MM.1S (cell line): Measurements from ENCODE around the gene FAR2.

Source experiments
- DNase-seq: peaks from one replicate; pipeline ENCODE4 v3.0.0-alpha.2; 2015
- H2AFZ ChIP-seq: fragments of 300-600 bp; sonication (generic); 2 replicates; pipeline ENCODE4 v1.6.0; 2016; ENCODE audit warnings: antibody characterized with exemption, low read length
- H3F3A ChIP-seq: fragments of 300-600 bp; sonication (generic); 2 replicates; pipeline ENCODE4 v1.6.1; 2016; ENCODE audit warnings: mild to moderate bottlenecking, antibody characterized with exemption, low read length, moderate library complexity, mixed read lengths; ENCODE audit not compliant: insufficient read depth
- H3K27ac ChIP-seq: fragments of 300-600 bp; sonication (generic); 2 replicates; pipeline ENCODE4 v1.5.1; 2016; ENCODE audit warnings: mild to moderate bottlenecking, low read length
- H3K27me3 ChIP-seq: fragments of 300-600 bp; sonication (generic); replicated peaks from 2 replicates; pipeline ENCODE4 v1.6.0; 2016; ENCODE audit warnings: low read length; ENCODE audit not compliant: insufficient read depth
- H3K36me3 ChIP-seq: fragments of 300-600 bp; sonication (generic); replicated peaks from 2 replicates; pipeline ENCODE4 v1.6.1; 2016; ENCODE audit warnings: mild to moderate bottlenecking, low read length, mixed read lengths; ENCODE audit not compliant: insufficient read depth
- H3K4me1 ChIP-seq: fragments of 300-600 bp; sonication (generic); 2 replicates; pipeline ENCODE4 v1.6.1; 2016; ENCODE audit warnings: low read length, mixed read lengths
- H3K4me2 ChIP-seq: fragments of 300-600 bp; sonication (generic); 2 replicates; pipeline ENCODE4 v1.6.0; 2016; ENCODE audit warnings: low read depth, low read length
- H3K4me3 ChIP-seq: fragments of 300-600 bp; sonication (generic); 2 replicates; pipeline ENCODE4 v1.5.1; 2016; ENCODE audit warnings: low read length, mixed read lengths
- H3K79me2 ChIP-seq: fragments of 300-600 bp; sonication (generic); 2 replicates; pipeline ENCODE4 v1.6.1; 2016; ENCODE audit warnings: mixed run types, low read length, mixed read lengths
- H3K9ac ChIP-seq: fragments of 300-600 bp; sonication (generic); 2 replicates; pipeline ENCODE4 v1.6.1; 2016; ENCODE audit warnings: low read length, mixed read lengths
- H3K9me2 ChIP-seq: fragments of 300-600 bp; sonication (generic); replicated peaks from 2 replicates; pipeline ENCODE4 v1.6.1; 2016; ENCODE audit warnings: mild to moderate bottlenecking, low read length, mixed read lengths; ENCODE audit not compliant: insufficient read depth
- H3K9me3 ChIP-seq: fragments of 300-600 bp; sonication (generic); replicated peaks from 2 replicates; pipeline ENCODE4 v1.6.1; 2016; ENCODE audit warnings: mild to moderate bottlenecking, low read length, mixed read lengths; ENCODE audit not compliant: insufficient read depth
- H4K20me1 ChIP-seq: fragments of 300-600 bp; sonication (generic); 2 replicates; pipeline ENCODE4 v1.6.1; 2016; ENCODE audit warnings: mild to moderate bottlenecking, low read length, moderate library complexity, mixed read lengths; ENCODE audit not compliant: insufficient read depth
- EZH2 ChIP-seq: fragments of 300-600 bp; sonication (generic); optimal IDR thresholded peaks from 2 replicates; pipeline ENCODE3; 2017; ENCODE audit warnings: low read depth, mild to moderate bottlenecking, antibody characterized with exemption, low read length, mixed read lengths
- EZH2phosphoT487 ChIP-seq: fragments of 300-600 bp; sonication (generic); IDR thresholded peaks from 2 replicates; pipeline ENCODE4 v1.6.1; 2018; ENCODE audit warnings: antibody characterized with exemption, low read length
- TF ChIP-seq, protein P1 (sequence below): fragments of 300-600 bp; sonication (generic); IDR thresholded peaks from 2 replicates; pipeline ENCODE4 v1.5.1; 2016; ENCODE audit warnings: antibody characterized with exemption, low read length, mixed read lengths

FAR2 gene

GRCh38 chr12:29291226-29291625 is 142.1 kb downstream of the FAR2 start:
- Histone ChIP-seq H3K36me3 (no peaks in the 10 kb centered on the region), H3F3A (no peaks in the 10 kb centered on the region), H3K27me3 (no peaks in the 10 kb centered on the region), H3K9me3 (no peaks in the 10 kb centered on the region), H3K4me1 (no peaks in the 10 kb centered on the region), H4K20me1 (no peaks in the 10 kb centered on the region), H3K4me3 (no peak overlapping the region), H3K4me2 (no peak overlapping the region), H3K27ac (no peak overlapping the region), H3K9me2 (no peaks in the 10 kb centered on the region), H3K9ac (no peak overlapping the region), H3K79me2 (no peaks in the 10 kb centered on the region), H2AFZ (no peak overlapping the region)
- DNase-seq, result no peak
- TF ChIP-seq EZH2phosphoT487, result no peak
- TF ChIP-seq, protein P1, sequence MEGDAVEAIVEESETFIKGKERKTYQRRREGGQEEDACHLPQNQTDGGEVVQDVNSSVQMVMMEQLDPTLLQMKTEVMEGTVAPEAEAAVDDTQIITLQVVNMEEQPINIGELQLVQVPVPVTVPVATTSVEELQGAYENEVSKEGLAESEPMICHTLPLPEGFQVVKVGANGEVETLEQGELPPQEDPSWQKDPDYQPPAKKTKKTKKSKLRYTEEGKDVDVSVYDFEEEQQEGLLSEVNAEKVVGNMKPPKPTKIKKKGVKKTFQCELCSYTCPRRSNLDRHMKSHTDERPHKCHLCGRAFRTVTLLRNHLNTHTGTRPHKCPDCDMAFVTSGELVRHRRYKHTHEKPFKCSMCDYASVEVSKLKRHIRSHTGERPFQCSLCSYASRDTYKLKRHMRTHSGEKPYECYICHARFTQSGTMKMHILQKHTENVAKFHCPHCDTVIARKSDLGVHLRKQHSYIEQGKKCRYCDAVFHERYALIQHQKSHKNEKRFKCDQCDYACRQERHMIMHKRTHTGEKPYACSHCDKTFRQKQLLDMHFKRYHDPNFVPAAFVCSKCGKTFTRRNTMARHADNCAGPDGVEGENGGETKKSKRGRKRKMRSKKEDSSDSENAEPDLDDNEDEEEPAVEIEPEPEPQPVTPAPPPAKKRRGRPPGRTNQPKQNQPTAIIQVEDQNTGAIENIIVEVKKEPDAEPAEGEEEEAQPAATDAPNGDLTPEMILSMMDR, result no peak
- TF ChIP-seq EZH2, result no peak

DNA sequence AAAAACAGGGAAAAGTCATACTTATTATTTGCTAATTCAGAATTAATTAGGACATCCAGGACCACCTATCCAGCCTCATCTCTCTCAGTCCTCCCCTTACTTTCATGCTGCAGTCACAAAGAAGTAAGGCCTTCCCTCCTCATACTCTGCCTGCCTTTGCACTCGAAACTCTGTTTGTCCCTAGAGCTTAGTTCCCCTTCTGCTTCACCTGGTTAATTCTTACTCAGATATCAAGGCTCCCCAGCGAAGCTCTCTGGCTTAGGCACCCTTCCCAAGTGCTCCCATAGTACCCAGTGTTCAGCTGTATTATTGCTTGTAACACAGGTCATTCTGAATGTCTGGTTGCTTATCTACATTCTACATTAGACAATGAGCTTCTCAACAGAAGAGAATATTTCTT is 150.6 kb downstream of the FAR2 start:
- Histone ChIP-seq H3K9ac (no peak overlapping the region), H2AFZ (no peak overlapping the region), H3K27me3 (no peaks in the 10 kb centered on the region), H3K9me2 (no peaks in the 10 kb centered on the region), H3K4me2 (no peak overlapping the region), H3K36me3 (no peaks in the 10 kb centered on the region), H3K27ac (no peak overlapping the region), H3F3A (no peaks in the 10 kb centered on the region), H3K9me3 (no peaks in the 10 kb centered on the region), H3K79me2 (no peaks in the 10 kb centered on the region), H3K4me1 (no peaks in the 10 kb centered on the region), H3K4me3 (no peak overlapping the region), H4K20me1 (no peaks in the 10 kb centered on the region)
- DNase-seq, result no peak
- TF ChIP-seq, protein P1, result no peak
- TF ChIP-seq EZH2phosphoT487, result no peak
- no peak for TF ChIP-seq EZH2

- Histone ChIP-seq H3K4me2 (no peak overlapping the region), H3K79me2 (no peaks in the 10 kb centered on the region), H3K4me1 (no peaks in the 10 kb centered on the region), H3K9ac (no peak overlapping the region), H3K9me2 (no peaks in the 10 kb centered on the region), H3F3A (no peaks in the 10 kb centered on the region), H2AFZ (no peak overlapping the region), H3K9me3 (no peaks in the 10 kb centered on the region), H3K27ac (no peak overlapping the region), H3K36me3 (no peaks in the 10 kb centered on the region), H4K20me1 (no peaks in the 10 kb centered on the region), H3K4me3 (no peak overlapping the region), H3K27me3 (no peaks in the 10 kb centered on the region)
- no peak for DNase-seq
- TF ChIP-seq EZH2phosphoT487 (no peak), EZH2 (no peak)
- TF ChIP-seq, protein P1, result no peak
Measured at GRCh38 chr12:29301114-29301513, 152.0 kb downstream of the FAR2 start.

DNA sequence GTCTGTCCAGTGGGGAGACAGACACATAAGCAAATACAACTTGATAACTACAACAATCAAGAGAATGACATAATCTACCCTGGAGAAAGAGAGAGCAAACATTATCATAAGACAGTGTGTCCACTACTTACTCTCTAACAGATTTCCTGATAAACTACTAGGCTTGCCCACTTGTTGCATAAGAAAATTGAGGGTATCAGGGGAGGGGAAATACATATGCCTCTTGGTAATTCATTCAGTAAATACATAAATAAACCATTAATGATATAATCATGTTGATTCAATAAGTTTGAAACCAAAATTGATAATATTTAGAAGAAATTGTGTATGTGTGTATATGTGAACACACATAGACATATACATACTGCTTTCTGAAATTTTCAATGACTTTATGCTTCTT is 155.3 kb downstream of the FAR2 start:
- Histone ChIP-seq H3K4me2 (no peak overlapping the region), H3K9ac (no peak overlapping the region), H3K27me3 (no peaks in the 10 kb centered on the region), H3K79me2 (no peaks in the 10 kb centered on the region), H3K9me3 (no peaks in the 10 kb centered on the region), H3K36me3 (no peaks in the 10 kb centered on the region), H3K27ac (no peak overlapping the region), H3K9me2 (no peaks in the 10 kb centered on the region), H2AFZ (no peak overlapping the region), H4K20me1 (no peaks in the 10 kb centered on the region), H3K4me3 (no peak overlapping the region), H3K4me1 (no peaks in the 10 kb centered on the region), H3F3A (no peaks in the 10 kb centered on the region)
- TF ChIP-seq EZH2 (no peak), EZH2phosphoT487 (no peak)
- TF ChIP-seq, protein P1, result no peak
- DNase-seq, result no peak
